HepG2 (cell line): ENCODE data around the gene QPCT. TPM values are rescaled to one million over a fixed set of nuclear protein-coding genes. Genes with fewer than 3 reads are reported as not detected.

ENCODE experiments used
- CENPT ChIP-seq: sonication (generic); formaldehyde crosslinking; IDR thresholded peaks from 2 replicates; pipeline ENCODE4 v1.8.0; 2022; ENCODE audit warnings: low read depth, mild to moderate bottlenecking, moderate library complexity, missing genetic modification reagents
- FOXA1 ChIP-seq, 2 experiments: fragments of 450-650 bp in 1 of 2; sonication (generic) in 1 of 2; formaldehyde crosslinking in 1 of 2; IDR thresholded peaks; 2 replicates each; pipeline versions ENCODE4 v1.4.0 to v1.6.1; 2016 to 2020; ENCODE audit warnings: missing genetic modification reagents in 1 of 2
- HDAC1 ChIP-seq: sonication (generic); formaldehyde crosslinking; IDR thresholded peaks from 2 replicates; pipeline ENCODE4 v1.5.1; 2020; ENCODE audit warnings: mild to moderate bottlenecking, missing genetic modification reagents
- HDAC2 ChIP-seq: sonication (generic); formaldehyde crosslinking; IDR thresholded peaks from 2 replicates; pipeline ENCODE4 v1.4.0; 2020; ENCODE audit warnings: missing genetic modification reagents
- HNRNPH1 ChIP-seq: fragments of 200-400 bp; formaldehyde crosslinking; optimal IDR thresholded peaks from 2 replicates; pipeline ENCODE3; 2017; ENCODE audit warnings: mild to moderate bottlenecking, low read depth, low read length
- KDM2A ChIP-seq: sonication (generic); formaldehyde crosslinking; IDR thresholded peaks from 2 replicates; pipeline ENCODE4 v1.4.0; 2020; ENCODE audit warnings: low read depth, missing genetic modification reagents, borderline replicate concordance
- KDM5B ChIP-seq: sonication (generic); formaldehyde crosslinking; IDR thresholded peaks from 2 replicates; pipeline ENCODE4 v1.4.0; 2020; ENCODE audit warnings: missing genetic modification reagents, mild to moderate bottlenecking, borderline replicate concordance
- MAFG ChIP-seq: sonication (generic); formaldehyde crosslinking; IDR thresholded peaks from 2 replicates; pipeline ENCODE4 v1.5.1; 2020; ENCODE audit warnings: mild to moderate bottlenecking, missing genetic modification reagents
- PRDM15 ChIP-seq: sonication (generic); formaldehyde crosslinking; IDR thresholded peaks from 2 replicates; pipeline ENCODE4 v1.4.0; 2020; ENCODE audit warnings: missing genetic modification reagents
- PREB ChIP-seq: sonication (generic); formaldehyde crosslinking; IDR thresholded peaks from 2 replicates; pipeline ENCODE4 v1.4.0; 2020; ENCODE audit warnings: missing genetic modification reagents
- RAD51 ChIP-seq: fragments of 450-650 bp; IDR thresholded peaks from 2 replicates; pipeline ENCODE4 v1.6.1; 2016; ENCODE audit warnings: borderline replicate concordance
- SOX5 ChIP-seq: IDR thresholded peaks from 2 replicates; pipeline ENCODE4 v1.6.1; 2016; ENCODE audit warnings: borderline replicate concordance
- SRSF1 ChIP-seq: fragments of 200-400 bp; formaldehyde crosslinking; optimal IDR thresholded peaks from 2 replicates; pipeline ENCODE3; 2017; ENCODE audit warnings: mild to moderate bottlenecking, low read depth, low read length, moderate library complexity
- ZBTB2 ChIP-seq: sonication (generic); formaldehyde crosslinking; IDR thresholded peaks from 2 replicates; pipeline ENCODE4 v1.8.0; 2022; ENCODE audit warnings: low read depth, missing genetic modification reagents
- ZBTB21 ChIP-seq: sonication (generic); formaldehyde crosslinking; IDR thresholded peaks from 2 replicates; pipeline ENCODE4 v1.4.0; 2020; ENCODE audit warnings: missing genetic modification reagents
- ZNF225 ChIP-seq: sonication (generic); formaldehyde crosslinking; IDR thresholded peaks from 2 replicates; pipeline ENCODE4 v1.4.0; 2020; ENCODE audit warnings: mild to moderate bottlenecking, missing genetic modification reagents
- ZNF263 ChIP-seq: sonication (generic); formaldehyde crosslinking; IDR thresholded peaks from 2 replicates; pipeline ENCODE4 v1.4.0; 2020; ENCODE audit warnings: missing genetic modification reagents
- ZSCAN20 ChIP-seq: sonication (generic); formaldehyde crosslinking; IDR thresholded peaks from 2 replicates; pipeline ENCODE4 v1.4.0; 2020; ENCODE audit warnings: missing genetic modification reagents, mild to moderate bottlenecking, borderline replicate concordance
- polyA plus RNA-seq, 8 experiments: library from polyadenylated mRNA; depleted of rRNA in 3 of 8; stranded (reverse) in 7 of 8; unstranded in 1 of 8; fragments of >200 nt; fragmentation: Illumina TruSeq in 4 of 8; extraction: Trizol in 4 of 8; gene quantifications; 2 replicates each; pipeline versions ENCODE4 v1.2.1 to v1.2.3, GENCODE V29; 2011 to 2016; ENCODE audit warnings: low read depth in 4 of 8, missing spikeins in 1 of 8, mixed read lengths in 1 of 8; ENCODE audit not compliant: insufficient read depth in 1 of 8
- total RNA-seq, 5 experiments: library from RNA; depleted of rRNA; stranded (reverse); fragments of >200 nt; fragmentation: Illumina TruSeq; extraction: Trizol; gene quantifications; 2 replicates each; pipeline ENCODE4 v1.2.3, GENCODE V29; 2016; ENCODE audit warnings: low read depth in 1 of 5

QPCT gene
- total and polyA plus RNA-seq, 2 of the 13 experiments (the other 11 are each of a cell fraction or from before 2014, with no cell fraction given) = 0.77 to 1.2 TPM

- TF ChIP-seq RAD51 = no peak
- TF ChIP-seq ZNF263 (CRISPR knock-in tag) = no peak
- no peak for TF ChIP-seq ZSCAN20 (CRISPR knock-in tag)
- TF ChIP-seq ZBTB21 (CRISPR knock-in tag) = no peak
- TF ChIP-seq PREB (CRISPR knock-in tag) = no peak
- TF ChIP-seq PRDM15 (CRISPR knock-in tag) = no peak
- TF ChIP-seq MAFG (CRISPR knock-in tag) = no peak
- TF ChIP-seq HDAC2 = 0 out of 2 replicates have a peak, but pooled peaks have one; percentile 18
- no peak for TF ChIP-seq SOX5
- TF ChIP-seq HNRNPH1 = no peak
- peak; percentile 94 for TF ChIP-seq KDM5B (CRISPR knock-in tag)
- no peak for TF ChIP-seq ZBTB2 (CRISPR knock-in tag)
- TF ChIP-seq KDM2A (CRISPR knock-in tag) = peak; percentile 12; the same call in 1 of the 2 replicates
- peak; percentile 68; the same call in 1 of the 2 replicates for TF ChIP-seq ZNF225 (CRISPR knock-in tag)
- no peak for TF ChIP-seq CENPT (CRISPR knock-in tag)
- TF ChIP-seq SRSF1 = no peak
- peak; percentile 54; the same call in 1 of the 2 replicates for TF ChIP-seq HDAC1 (CRISPR knock-in tag)
- no peak for TF ChIP-seq FOXA1 (IDR thresholded peaks at IDR 0.05)
- TF ChIP-seq FOXA1 (CRISPR knock-in tag; IDR thresholded peaks at IDR 0.05) = no peak
These were observed 19.4 kb upstream of the QPCT start, which contains the start of gene PRKD3 (continued) for GRCh38 chr2:37324786-37325624.
